ENCODE data around the gene FGG.

Gene FGG

DNA sequence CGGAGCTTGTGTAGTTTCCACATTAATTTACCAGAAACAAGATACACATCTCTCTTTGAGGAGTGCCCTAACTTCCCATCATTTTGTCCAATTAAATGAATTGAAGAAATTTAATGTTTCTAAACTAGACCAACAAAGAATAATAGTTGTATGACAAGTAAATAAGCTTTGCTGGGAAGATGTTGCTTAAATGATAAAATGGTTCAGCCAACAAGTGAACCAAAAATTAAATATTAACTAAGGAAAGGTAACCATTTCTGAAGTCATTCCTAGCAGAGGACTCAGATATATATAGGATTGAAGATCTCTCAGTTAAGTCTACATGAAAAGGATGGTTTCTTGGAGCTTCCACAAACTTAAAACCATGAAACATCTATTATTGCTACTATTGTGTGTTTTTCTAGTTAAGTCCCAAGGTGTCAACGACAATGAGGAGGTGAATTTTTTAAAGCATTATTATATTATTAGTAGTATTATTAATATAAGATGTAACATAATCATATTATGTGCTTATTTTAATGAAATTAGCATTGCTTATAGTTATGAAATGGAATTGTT lies 49.7 kb downstream of the FGG start, which contains the start of gene FGB:
FGB (plus strand) TSS at position 315 of the 558 bp plus-strand sequence; CDS start at position 323, 8 bp downstream.
- Histone ChIP-seq H2AK5ac (ENCODE audit: low read length, severe bottlenecking) (no peak within 1 kb of the TSS), H4K91ac (ENCODE audit: low read length) (no peak within 1 kb of the TSS), H3K9ac (ENCODE audit: low read length) (no peak within 1 kb of the TSS), H4K8ac (ENCODE audit: low read length) (no peak within 1 kb of the TSS), H2BK12ac (ENCODE audit: low read length in 2 of 2) (no peak within 1 kb of the TSS), H3K27ac (ENCODE audit: low read length, poor library complexity, severe bottlenecking) (no peak within 1 kb of the TSS), H2BK5ac (ENCODE audit: low read depth, low read length, poor library complexity, severe bottlenecking) (no peak within 1 kb of the TSS), H2BK120ac (ENCODE audit: low read depth, low read length) (no peak within 1 kb of the TSS), H3K36me3 (ENCODE audit: control insufficient read depth in 1 of 2, insufficient read depth in 2 of 2, low read depth in 1 of 2, low read length in 2 of 2) (peaks cover 0 to 4% of the 10 kb centered on the region in 2 experiments), H3K4ac (ENCODE audit: low read depth in 1 of 2, low read length in 2 of 2) (no peak within 1 kb of the TSS), H2AFZ (ENCODE audit: low read depth, low read length) (no peak within 1 kb of the TSS), H3K79me1 (replicated peaks; ENCODE audit: low read length, poor library complexity, severe bottlenecking) (no peaks in the 10 kb centered on the region), H3K4me2 (ENCODE audit: low read length, poor library complexity, severe bottlenecking) (no peak within 1 kb of the TSS), H2BK15ac (ENCODE audit: low read depth, poor library complexity, severe bottlenecking) (no peak within 1 kb of the TSS), H3K4me1 (ENCODE audit: control insufficient read depth, insufficient read depth, low read depth, low read length) (peaks cover 3% of the 10 kb centered on the region), H3K18ac (ENCODE audit: low read depth in 1 of 2, low read length in 2 of 2) (no peak within 1 kb of the TSS), H3K4me3 (ENCODE audit: insufficient read depth in 1 of 2, low read depth in 1 of 2, low read length in 2 of 2) (no peak within 1 kb of the TSS), H3K9me3 (ENCODE audit: control insufficient read depth, low read length) (no peaks in the 10 kb centered on the region), H3K14ac (ENCODE audit: low read length in 2 of 2) (no peak within 1 kb of the TSS), H3K27me3 (ENCODE audit: control insufficient read depth in 1 of 2, insufficient read depth in 1 of 2, low read length in 2 of 2) (no peaks in the 10 kb centered on the region), H3K23ac (ENCODE audit: low read length in 2 of 2) (no peak within 1 kb of the TSS)
- WGBS: 80% methylated on average over 1 of the region's 2 CpGs
- no peak for DNase-seq

DNA sequence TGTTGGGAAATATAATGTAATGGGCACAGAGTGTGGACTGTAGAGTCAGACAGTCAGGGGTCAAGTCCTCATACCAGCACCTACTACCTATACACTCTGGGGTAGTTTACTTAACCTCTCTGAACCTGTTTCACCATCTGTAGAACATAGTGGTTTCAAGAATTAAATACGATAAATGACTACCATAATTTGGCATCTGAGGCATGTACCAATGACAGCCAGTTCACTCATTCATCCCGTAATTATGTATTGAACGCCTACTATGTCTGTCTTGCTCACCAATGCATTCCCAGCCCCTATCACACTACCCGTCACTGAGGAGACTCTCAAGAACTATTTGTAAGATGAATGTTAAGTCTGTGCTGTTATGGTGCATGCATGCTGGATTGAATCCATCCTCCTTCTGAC lies 51.6 kb downstream of the FGG start:
- 70% methylated on average over 3 of the region's 4 CpGs for WGBS

DNA sequence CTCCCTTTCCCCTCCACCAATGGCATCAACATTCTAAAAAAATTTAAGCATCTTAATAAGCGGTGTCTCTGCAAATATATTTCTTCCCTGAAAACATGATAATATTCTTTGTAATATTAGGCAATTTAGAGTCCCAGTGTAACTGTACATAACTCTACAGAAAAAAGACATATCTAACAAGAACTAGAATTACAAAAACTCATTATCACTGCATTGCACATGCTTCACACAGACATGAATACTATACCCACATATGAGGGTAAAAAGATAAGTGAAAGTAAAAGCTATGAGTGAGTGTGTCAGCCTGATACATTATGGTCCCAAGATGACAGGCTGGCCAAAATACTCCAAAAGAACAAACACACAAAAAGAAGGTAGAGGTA lies 52.0 kb downstream of the FGG start:
- Histone ChIP-seq H3K23ac (ENCODE audit: low read length in 2 of 2) (no peak overlapping the region), H2BK5ac (ENCODE audit: low read depth, low read length, poor library complexity, severe bottlenecking) (no peak overlapping the region), H2BK12ac (ENCODE audit: low read length in 2 of 2) (no peak overlapping the region), H3K4ac (ENCODE audit: low read depth in 1 of 2, low read length in 2 of 2) (no peak overlapping the region), H2BK120ac (ENCODE audit: low read depth, low read length) (no peak overlapping the region), H3K9ac (ENCODE audit: low read length) (no peak overlapping the region), H3K14ac (ENCODE audit: low read length in 2 of 2) (no peak overlapping the region), H3K79me1 (replicated peaks; ENCODE audit: low read length, poor library complexity, severe bottlenecking) (no peaks in the 10 kb centered on the region), H3K9me3 (ENCODE audit: control insufficient read depth, low read length) (no peaks in the 10 kb centered on the region), H2BK15ac (ENCODE audit: low read depth, poor library complexity, severe bottlenecking) (no peak overlapping the region), H2AK5ac (ENCODE audit: low read length, severe bottlenecking) (no peak overlapping the region), H4K91ac (ENCODE audit: low read length) (no peak overlapping the region), H2AFZ (ENCODE audit: low read depth, low read length) (no peak overlapping the region), H3K4me3 (ENCODE audit: insufficient read depth in 1 of 2, low read depth in 1 of 2, low read length in 2 of 2) (no peak overlapping the region), H3K4me1 (ENCODE audit: control insufficient read depth, insufficient read depth, low read depth, low read length) (no peaks in the 10 kb centered on the region), H3K27ac (ENCODE audit: low read length, poor library complexity, severe bottlenecking) (peak overlapping the region; percentile 43), H3K4me2 (ENCODE audit: low read length, poor library complexity, severe bottlenecking) (no peak overlapping the region), H4K8ac (ENCODE audit: low read length) (no peak overlapping the region), H3K27me3 (ENCODE audit: control insufficient read depth in 1 of 2, insufficient read depth in 1 of 2, low read length in 2 of 2) (no peaks in the 10 kb centered on the region), H3K36me3 (ENCODE audit: control insufficient read depth in 1 of 2, insufficient read depth in 2 of 2, low read depth in 1 of 2, low read length in 2 of 2) (no peaks in the 10 kb centered on the region), H3K18ac (ENCODE audit: low read depth in 1 of 2, low read length in 2 of 2) (no peak overlapping the region)
- DNase-seq: no peak
- no CpG with 5 or more reads among the region's 1 CpG for WGBS

More for the DNA sequence above, 51.6 kb downstream of the FGG start:
- Histone ChIP-seq H3K4ac (ENCODE audit: low read depth in 1 of 2, low read length in 2 of 2) (no peak overlapping the region), H3K36me3 (ENCODE audit: control insufficient read depth in 1 of 2, insufficient read depth in 2 of 2, low read depth in 1 of 2, low read length in 2 of 2) (peaks cover 0 to 3% of the 10 kb centered on the region in 2 experiments), H3K4me3 (ENCODE audit: insufficient read depth in 1 of 2, low read depth in 1 of 2, low read length in 2 of 2) (no peak overlapping the region), H2BK15ac (ENCODE audit: low read depth, poor library complexity, severe bottlenecking) (no peak overlapping the region), H3K18ac (ENCODE audit: low read depth in 1 of 2, low read length in 2 of 2) (no peak overlapping the region), H3K27ac (ENCODE audit: low read length, poor library complexity, severe bottlenecking) (peak overlapping the region; percentile 43), H3K9me3 (ENCODE audit: control insufficient read depth, low read length) (no peaks in the 10 kb centered on the region), H2BK12ac (ENCODE audit: low read length in 2 of 2) (no peak overlapping the region), H4K91ac (ENCODE audit: low read length) (no peak overlapping the region), H2BK120ac (ENCODE audit: low read depth, low read length) (no peak overlapping the region), H3K79me1 (replicated peaks; ENCODE audit: low read length, poor library complexity, severe bottlenecking) (no peaks in the 10 kb centered on the region), H4K8ac (ENCODE audit: low read length) (no peak overlapping the region), H3K14ac (ENCODE audit: low read length in 2 of 2) (no peak overlapping the region), H3K27me3 (ENCODE audit: control insufficient read depth in 1 of 2, insufficient read depth in 1 of 2, low read length in 2 of 2) (no peaks in the 10 kb centered on the region), H3K9ac (ENCODE audit: low read length) (no peak overlapping the region), H2BK5ac (ENCODE audit: low read depth, low read length, poor library complexity, severe bottlenecking) (no peak overlapping the region), H3K4me2 (ENCODE audit: low read length, poor library complexity, severe bottlenecking) (no peak overlapping the region), H3K4me1 (ENCODE audit: control insufficient read depth, insufficient read depth, low read depth, low read length) (peaks cover 2% of the 10 kb centered on the region), H2AFZ (ENCODE audit: low read depth, low read length) (no peak overlapping the region), H2AK5ac (ENCODE audit: low read length, severe bottlenecking) (no peak overlapping the region), H3K23ac (ENCODE audit: low read length in 2 of 2) (no peak overlapping the region)
- DNase-seq: no peak

DNA sequence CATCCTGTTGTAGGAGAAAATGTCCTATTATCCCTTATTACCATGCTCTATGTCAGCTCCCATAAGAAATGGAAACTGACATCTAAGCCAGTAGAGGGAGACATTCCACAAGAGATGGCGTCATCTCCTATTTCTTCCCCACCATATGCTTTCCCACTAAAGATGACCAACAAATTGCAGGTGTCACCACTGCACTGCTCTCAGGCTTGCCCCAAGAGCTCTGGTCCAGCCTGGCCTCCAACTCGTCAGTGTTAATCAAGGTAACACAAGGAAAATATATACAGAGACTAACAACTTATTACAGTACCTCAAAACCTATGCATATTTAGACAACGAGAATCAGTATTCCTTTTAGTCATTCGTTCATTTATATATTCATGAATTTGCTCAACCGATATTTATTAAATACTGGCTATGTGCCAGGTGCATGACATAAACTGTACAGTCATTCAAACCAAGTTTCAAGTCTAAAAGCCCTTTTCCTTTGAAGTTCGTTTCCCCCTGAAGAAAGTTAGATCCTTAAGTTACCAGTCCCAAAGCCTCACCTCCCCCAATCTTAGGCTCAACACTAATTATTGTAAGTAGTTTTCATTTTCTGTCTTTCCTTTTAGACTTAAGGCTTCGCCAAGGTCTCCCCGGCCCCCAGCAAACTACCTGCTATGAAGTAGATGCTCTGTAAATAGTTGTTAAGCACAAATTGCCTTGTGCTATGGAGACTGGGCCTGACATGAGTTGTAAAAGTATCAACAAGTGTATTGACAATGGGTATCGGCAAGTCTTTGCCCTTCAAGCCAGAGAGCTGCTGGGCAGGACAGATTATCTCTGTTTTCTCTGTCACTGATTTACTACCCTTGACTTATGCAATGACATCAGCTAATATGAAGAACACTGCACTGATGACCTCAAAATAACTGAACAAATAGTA lies 52.7 kb downstream of the FGG start:
- no peak overlapping the region for H2BK15ac ChIP-seq (ENCODE audit: low read depth, poor library complexity, severe bottlenecking)
- no peak overlapping the region for H4K8ac ChIP-seq (ENCODE audit: low read length)
- 70% methylated on average over 8 of the region's 9 CpGs for WGBS
- no peaks in the 10 kb centered on the region for H3K27me3 ChIP-seq (ENCODE audit: control insufficient read depth in 1 of 2, insufficient read depth in 1 of 2, low read length in 2 of 2)
- no peak overlapping the region for H2AK5ac ChIP-seq (ENCODE audit: low read length, severe bottlenecking)
- no peak overlapping the region for H2BK120ac ChIP-seq (ENCODE audit: low read depth, low read length)
- H3K4me1 ChIP-seq (ENCODE audit: control insufficient read depth, insufficient read depth, low read depth, low read length): no peaks in the 10 kb centered on the region
- H3K23ac ChIP-seq (ENCODE audit: low read length in 2 of 2): no peak overlapping the region
- H3K79me1 ChIP-seq (replicated peaks; ENCODE audit: low read length, poor library complexity, severe bottlenecking): no peaks in the 10 kb centered on the region
- peak; percentile 63 for DNase-seq
- no peak overlapping the region for H2BK12ac ChIP-seq (ENCODE audit: low read length in 2 of 2)
- H3K18ac ChIP-seq (ENCODE audit: low read depth in 1 of 2, low read length in 2 of 2): no peak overlapping the region
- H3K4ac ChIP-seq (ENCODE audit: low read depth in 1 of 2, low read length in 2 of 2): no peak overlapping the region
- no peak overlapping the region for H3K4me2 ChIP-seq (ENCODE audit: low read length, poor library complexity, severe bottlenecking)
- no peak overlapping the region for H3K14ac ChIP-seq (ENCODE audit: low read length in 2 of 2)
- H4K91ac ChIP-seq (ENCODE audit: low read length): no peak overlapping the region
- H2BK5ac ChIP-seq (ENCODE audit: low read depth, low read length, poor library complexity, severe bottlenecking): no peak overlapping the region
- no peak overlapping the region for H2AFZ ChIP-seq (ENCODE audit: low read depth, low read length)
- no peak overlapping the region for H3K9ac ChIP-seq (ENCODE audit: low read length)
- peak overlapping the region; percentile 1 for H3K27ac ChIP-seq (ENCODE audit: low read length, poor library complexity, severe bottlenecking)
- H3K9me3 ChIP-seq (ENCODE audit: control insufficient read depth, low read length): no peaks in the 10 kb centered on the region
- no peaks in the 10 kb centered on the region for H3K36me3 ChIP-seq (ENCODE audit: control insufficient read depth in 1 of 2, insufficient read depth in 2 of 2, low read depth in 1 of 2, low read length in 2 of 2)
- H3K4me3 ChIP-seq (ENCODE audit: insufficient read depth in 1 of 2, low read depth in 1 of 2, low read length in 2 of 2): no peak overlapping the region
